Thyroid gland (tissue), 4 donors: ENCODE results near the gene SLC6A6.

Experiments
- CTCF ChIP-seq, 6 experiments: fragments of 200-600 bp in 3 of 6; fragments of 450-650 bp in 3 of 6; sonication (generic) in 3 of 6; IDR thresholded peaks; one replicate each; pipeline ENCODE4 v1.5.1; 2016 to 2019; ENCODE audit warnings: antibody characterized with exemption in 6 of 6, mild to moderate bottlenecking in 2 of 6, inconsistent platforms in 1 of 6, moderate library complexity in 1 of 6
- POLR2A ChIP-seq, 2 donors: fragments of 450-650 bp; IDR thresholded peaks; one replicate each; pipeline ENCODE4 v1.6.1; 2017; ENCODE audit warnings: antibody characterized with exemption in 2 of 2, mild to moderate bottlenecking in 2 of 2, moderate library complexity in 1 of 2

GRCh38 chr3:14374444-14374883, 27.9 kb upstream of the SLC6A6 start:
- TF ChIP-seq CTCF (IDR thresholded peaks at IDR 0.05), result no peak
- no peak for TF ChIP-seq POLR2A (IDR thresholded peaks at IDR 0.05)
